HG02623 (cell line): ENCODE measurements around the gene TESMIN.

ENCODE experiments used
- ATAC-seq: cut with Tn5 transposase; IDR thresholded peaks from one replicate; pipeline ENCODE4 v1.9.1; 2021; ENCODE audit warnings: moderate library complexity; ENCODE audit not compliant: unreplicated experiment

The TESMIN gene

DNA sequence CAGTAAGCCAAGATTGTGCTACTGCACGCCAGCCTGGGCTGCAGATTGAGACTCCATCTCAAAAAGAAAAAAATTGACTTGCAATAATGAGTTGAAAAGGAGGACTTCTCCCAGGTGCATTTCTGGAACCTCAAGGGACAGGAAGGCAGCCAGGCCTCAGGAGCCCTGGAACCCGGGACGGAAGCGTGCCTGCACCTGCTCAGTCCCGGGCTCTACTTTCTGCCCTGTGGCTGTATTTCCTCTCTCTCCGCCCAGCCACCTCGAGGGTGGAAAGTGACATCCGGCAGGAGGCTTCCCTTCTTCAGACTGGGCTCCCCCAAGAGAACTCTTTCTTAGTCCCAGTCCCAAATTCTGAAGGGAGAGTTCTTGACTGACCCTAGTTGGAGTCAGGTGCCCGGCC, 87.2 kb downstream of the TESMIN start:
- ATAC-seq: no peak

DNA sequence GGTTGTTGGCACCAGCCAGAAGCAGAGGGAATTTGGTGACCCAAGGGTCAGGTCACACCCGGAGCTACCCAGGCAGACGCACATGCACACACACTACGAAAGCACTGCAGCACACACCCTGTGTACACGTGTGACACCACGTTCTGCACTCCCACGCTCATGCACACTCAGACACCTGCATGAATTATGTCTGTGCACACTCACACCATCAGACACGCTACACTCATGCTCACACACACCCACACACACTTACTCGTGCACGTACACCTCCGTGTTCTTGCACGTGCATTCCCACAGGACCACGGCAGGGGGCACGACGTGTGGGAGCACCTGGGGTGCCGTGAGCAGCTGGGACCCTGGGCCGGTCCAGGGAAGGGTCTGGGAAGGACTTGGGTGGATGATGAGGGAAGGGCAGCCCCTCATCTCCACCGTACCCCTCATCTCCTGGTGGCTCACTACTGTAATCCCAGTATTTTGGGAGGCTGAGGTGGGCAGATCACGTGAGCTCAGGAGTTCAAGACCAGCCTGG, 87.8 kb downstream of the TESMIN start:
- ATAC-seq: no peak

GRCh38 chr11:68661697-68662603, 89.4 kb downstream of the TESMIN start:
- ATAC-seq: no peak

- no peak for ATAC-seq
These were observed 90.3 kb downstream of the TESMIN start for GRCh38 chr11:68661014-68661413.

DNA sequence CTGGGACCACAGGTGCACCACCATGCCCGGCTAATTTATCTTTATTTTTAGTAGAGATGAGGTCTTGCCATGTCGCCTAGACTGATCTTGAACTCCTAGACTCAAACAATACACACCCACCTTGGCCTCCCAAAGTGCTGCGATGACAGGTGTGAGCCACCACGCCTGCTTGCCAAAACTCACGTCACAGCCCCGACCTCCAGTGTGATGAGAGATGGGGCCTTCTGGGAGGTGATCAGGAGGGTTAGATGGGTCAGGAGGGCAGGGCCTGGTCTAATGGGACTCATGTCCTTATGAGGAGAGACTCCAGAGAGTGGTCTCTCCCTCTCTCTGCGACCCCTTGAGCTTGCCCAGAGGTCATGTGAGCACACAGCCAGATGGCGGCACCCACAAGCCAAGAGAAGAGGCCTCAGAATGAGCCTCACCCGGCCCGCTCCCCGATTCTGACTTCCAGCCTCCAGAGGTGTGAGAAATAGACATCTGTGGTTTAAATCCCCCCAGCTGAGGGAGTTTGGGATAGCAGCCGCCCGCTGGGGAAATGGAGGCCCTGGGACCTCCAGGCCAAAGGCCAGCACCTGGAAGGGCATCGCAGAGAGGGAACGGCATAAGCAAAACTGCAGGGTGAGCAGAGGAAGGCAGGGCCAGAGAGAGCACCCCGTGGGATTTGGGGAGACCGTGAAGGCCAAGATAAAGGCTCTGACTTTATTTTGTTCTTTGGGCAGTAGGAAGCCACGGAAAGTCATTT, 91.1 kb downstream of the TESMIN start:
- ATAC-seq: no peak

GRCh38 chr11:68659158-68659921, 92.0 kb downstream of the TESMIN start:
- no peak for ATAC-seq

DNA sequence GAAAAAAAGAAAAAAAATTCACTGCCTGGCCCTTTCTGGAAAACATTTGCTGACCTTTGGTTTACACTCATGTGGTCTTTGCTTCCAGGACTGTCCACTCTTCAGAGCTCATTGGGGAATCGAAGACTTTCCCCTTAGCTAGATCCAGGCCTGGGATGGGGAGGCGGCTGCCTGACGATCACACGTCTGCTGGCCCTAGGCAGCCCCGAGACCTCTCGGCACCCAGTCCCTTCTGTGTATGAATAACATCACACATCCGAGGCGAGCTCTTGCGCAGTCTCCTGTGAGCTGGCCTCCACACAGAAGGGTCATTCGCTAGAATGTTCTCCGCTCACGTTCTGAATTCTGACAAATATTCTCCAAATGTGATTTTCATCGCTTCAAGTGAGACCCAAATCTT, 92.7 kb downstream of the TESMIN start:
- no peak for ATAC-seq

DNA sequence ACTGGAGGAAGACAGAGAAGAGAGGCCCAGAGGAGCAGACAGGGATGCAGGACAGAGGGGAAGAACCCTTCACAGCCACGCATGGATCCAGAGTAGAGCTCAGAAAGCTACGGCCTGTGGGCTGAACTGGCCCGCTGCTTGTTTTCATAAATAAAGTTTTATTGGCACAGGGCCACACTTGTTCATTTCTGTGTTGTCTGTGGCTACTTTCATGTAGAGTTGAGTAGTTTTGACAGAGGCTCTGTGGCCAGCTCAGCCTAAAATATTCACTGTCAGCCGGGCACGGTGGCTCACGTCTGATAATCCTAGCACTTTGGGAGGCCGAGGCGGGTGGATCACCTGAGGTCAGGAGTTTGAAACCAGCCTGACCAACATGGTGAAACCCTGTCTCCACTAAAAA, 93.2 kb downstream of the TESMIN start:
- ATAC-seq: no peak
